Mesenchymal stem cell (in vitro differentiated cells and primary cell): ENCODE data around the gene CLEC3B.
A peak's percentile ranks its signal among the peaks of the same experiment; 100 is the strongest.

Experiments
- DNase-seq: peaks from one replicate; pipeline ENCODE4 v3.0.0-alpha.2; 2013
- H2AFZ ChIP-seq: one replicate; pipeline ENCODE4 v1.6.1; 2013; ENCODE audit warnings: low read depth, mild to moderate bottlenecking, control low read depth, inconsistent platforms, low read length, moderate library complexity
- H2AK5ac ChIP-seq: 2 replicates; pipeline ENCODE4 v1.6.1; 2013; ENCODE audit warnings: low read length, moderate library complexity, mild to moderate bottlenecking, inconsistent platforms; ENCODE audit not compliant: severe bottlenecking
- H2BK120ac ChIP-seq: one replicate; pipeline ENCODE4 v1.6.1; 2013; ENCODE audit warnings: low read depth, mild to moderate bottlenecking, inconsistent platforms, low read length, moderate library complexity
- H2BK12ac ChIP-seq, 2 experiments: one replicate each; pipeline ENCODE4 v1.6.1; 2013; ENCODE audit warnings: inconsistent platforms in 2 of 2, low read length in 2 of 2, mild to moderate bottlenecking in 2 of 2, moderate library complexity in 2 of 2, control low read depth in 1 of 2
- H2BK15ac ChIP-seq: one replicate; pipeline ENCODE4 v1.6.1; 2013; ENCODE audit warnings: mild to moderate bottlenecking, low read depth, inconsistent platforms; ENCODE audit not compliant: poor library complexity, severe bottlenecking
- H2BK5ac ChIP-seq: 2 replicates; pipeline ENCODE4 v1.6.1; 2013; ENCODE audit warnings: low read depth, mild to moderate bottlenecking, low read length, control low read depth, inconsistent platforms; ENCODE audit not compliant: poor library complexity, severe bottlenecking
- H3K14ac ChIP-seq, 2 experiments: one replicate each; pipeline ENCODE4 v1.6.1; 2013; ENCODE audit warnings: inconsistent platforms in 2 of 2, low read length in 2 of 2, control low read depth in 1 of 2, mild to moderate bottlenecking in 1 of 2, moderate library complexity in 1 of 2
- H3K18ac ChIP-seq, 2 experiments: one replicate each; pipeline ENCODE4 v1.6.1; 2013; ENCODE audit warnings: inconsistent platforms in 2 of 2, low read length in 2 of 2, control low read depth in 1 of 2, low read depth in 1 of 2, mild to moderate bottlenecking in 1 of 2
- H3K23ac ChIP-seq, 2 experiments: one replicate each; pipeline ENCODE4 v1.6.1; 2013; ENCODE audit warnings: inconsistent platforms in 2 of 2, low read length in 2 of 2, mild to moderate bottlenecking in 2 of 2, moderate library complexity in 2 of 2, control low read depth in 1 of 2
- H3K27ac ChIP-seq: 2 replicates; pipeline ENCODE4 v1.5.1; 2013; ENCODE audit warnings: mild to moderate bottlenecking, moderate library complexity, low read length, control low read depth, inconsistent platforms; ENCODE audit not compliant: poor library complexity, severe bottlenecking
- H3K27me3 ChIP-seq, 2 experiments: 2 replicates each; pipeline versions ENCODE4 v1.6.1 to v1.7.0; 2013; ENCODE audit warnings: low read length in 2 of 2, mild to moderate bottlenecking in 2 of 2, moderate library complexity in 2 of 2, control low read depth in 1 of 2, inconsistent platforms in 1 of 2; ENCODE audit not compliant: control insufficient read depth in 1 of 2, insufficient read depth in 1 of 2
- H3K36me3 ChIP-seq, 2 experiments: 2 replicates each; pipeline versions ENCODE4 v1.6.1 to v1.7.0; 2013; ENCODE audit warnings: low read length in 2 of 2, control low read depth in 1 of 2, inconsistent platforms in 1 of 2, low read depth in 1 of 2, mild to moderate bottlenecking in 1 of 2; ENCODE audit not compliant: insufficient read depth in 2 of 2, control insufficient read depth in 1 of 2
- H3K4ac ChIP-seq, 2 experiments: one replicate each; pipeline ENCODE4 v1.6.1; 2013; ENCODE audit warnings: inconsistent platforms in 2 of 2, low read length in 2 of 2, mild to moderate bottlenecking in 2 of 2, moderate library complexity in 2 of 2, control low read depth in 1 of 2, low read depth in 1 of 2
- H3K4me1 ChIP-seq: 2 replicates; pipeline ENCODE4 v1.6.1; 2013; ENCODE audit warnings: low read depth, low read length, control low read depth; ENCODE audit not compliant: control insufficient read depth, insufficient read depth
- H3K4me2 ChIP-seq: 2 replicates; pipeline ENCODE4 v1.6.1; 2013; ENCODE audit warnings: low read length, mild to moderate bottlenecking, inconsistent platforms; ENCODE audit not compliant: poor library complexity, severe bottlenecking
- H3K4me3 ChIP-seq, 2 experiments: 2 replicates each; pipeline versions ENCODE4 v1.5.1 to v1.7.0; 2013; ENCODE audit warnings: low read length in 2 of 2, mild to moderate bottlenecking in 2 of 2, control low read depth in 1 of 2, low read depth in 1 of 2; ENCODE audit not compliant: insufficient read depth in 1 of 2
- H3K79me1 ChIP-seq: replicated peaks from 2 replicates; pipeline ENCODE4 v1.6.1; 2013; ENCODE audit warnings: mild to moderate bottlenecking, control low read depth, low read length, inconsistent platforms; ENCODE audit not compliant: poor library complexity, severe bottlenecking
- H3K9ac ChIP-seq: 2 replicates; pipeline ENCODE4 v1.7.0; 2013; ENCODE audit warnings: mild to moderate bottlenecking, low read length, moderate library complexity
- H3K9me3 ChIP-seq: 2 replicates; pipeline ENCODE4 v1.7.0; 2013; ENCODE audit warnings: mild to moderate bottlenecking, low read length; ENCODE audit not compliant: control insufficient read depth
- H4K8ac ChIP-seq: one replicate; pipeline ENCODE4 v1.6.1; 2013; ENCODE audit warnings: inconsistent platforms, mild to moderate bottlenecking, low read length, moderate library complexity
- H4K91ac ChIP-seq: one replicate; pipeline ENCODE4 v1.6.1; 2013; ENCODE audit warnings: mild to moderate bottlenecking, low read length, inconsistent platforms
- WGBS: methylation state at CpG from one replicate; pipeline ENCODE4 v1.1.7; 2013; ENCODE audit warnings: mixed read lengths; 5-methylcytosine and 5-hydroxymethylcytosine counted together

CLEC3B gene

GRCh38 chr3:45067486-45067885, 41.4 kb downstream of the CLEC3B start:
- no peak overlapping the region for H3K4me3 ChIP-seq
- H3K4me1 ChIP-seq = peaks cover 4% of the 10 kb centered on the region
- no peak for DNase-seq
- no peak overlapping the region for H3K23ac ChIP-seq
- H3K9ac ChIP-seq = peak overlapping the region; percentile 32
- 98% methylated on average over 2 of the region's 4 CpGs for WGBS
- peak overlapping the region in 1 of 2 experiments; percentile 51 for H3K4ac ChIP-seq
- H4K8ac ChIP-seq = no peak overlapping the region
- H3K18ac ChIP-seq = no peak overlapping the region
- H2BK15ac ChIP-seq = peak overlapping the region; percentile 76
- no peaks in the 10 kb centered on the region for H3K79me1 ChIP-seq
- no peak overlapping the region for H2AK5ac ChIP-seq
- no peaks in the 10 kb centered on the region for H3K9me3 ChIP-seq
- H2BK5ac ChIP-seq = no peak overlapping the region
- no peak overlapping the region for H3K4me2 ChIP-seq
- no peak overlapping the region for H2BK12ac ChIP-seq
- H3K36me3 ChIP-seq = no peaks in the 10 kb centered on the region
- no peak overlapping the region for H2AFZ ChIP-seq
- H2BK120ac ChIP-seq = no peak overlapping the region
- no peak overlapping the region for H3K27ac ChIP-seq
- no peak overlapping the region for H3K14ac ChIP-seq
- H3K27me3 ChIP-seq = no peaks in the 10 kb centered on the region
- H4K91ac ChIP-seq = no peak overlapping the region

- 90% methylated on average over 3 of the region's 3 CpGs for WGBS
- H2BK120ac ChIP-seq = no peak overlapping the region
- no peak overlapping the region for H3K4me3 ChIP-seq
- H4K91ac ChIP-seq = peak overlapping the region; percentile 80
- H2BK5ac ChIP-seq = no peak overlapping the region
- H3K27me3 ChIP-seq = no peaks in the 10 kb centered on the region
- no peaks in the 10 kb centered on the region for H3K36me3 ChIP-seq
- H2BK15ac ChIP-seq = peak overlapping the region; percentile 76
- H2AK5ac ChIP-seq = no peak overlapping the region
- no peak overlapping the region for H3K14ac ChIP-seq
- no peaks in the 10 kb centered on the region for H3K79me1 ChIP-seq
- H2AFZ ChIP-seq = no peak overlapping the region
- H3K4ac ChIP-seq = peak overlapping the region in 1 of 2 experiments; percentile 51
- peak overlapping the region in 1 of 2 experiments; percentile 80 for H2BK12ac ChIP-seq
- DNase-seq = peak; percentile 44
- no peak overlapping the region for H3K4me2 ChIP-seq
- H3K18ac ChIP-seq = peak overlapping the region in 1 of 2 experiments; percentile 38
- H3K9me3 ChIP-seq = no peaks in the 10 kb centered on the region
- peak overlapping the region; percentile 16 for H4K8ac ChIP-seq
- H3K4me1 ChIP-seq = peaks cover 4% of the 10 kb centered on the region
- no peak overlapping the region for H3K23ac ChIP-seq
- no peak overlapping the region for H3K9ac ChIP-seq
- no peak overlapping the region for H3K27ac ChIP-seq
Measured at GRCh38 chr3:45067941-45068340, 41.8 kb downstream of the CLEC3B start.

DNA sequence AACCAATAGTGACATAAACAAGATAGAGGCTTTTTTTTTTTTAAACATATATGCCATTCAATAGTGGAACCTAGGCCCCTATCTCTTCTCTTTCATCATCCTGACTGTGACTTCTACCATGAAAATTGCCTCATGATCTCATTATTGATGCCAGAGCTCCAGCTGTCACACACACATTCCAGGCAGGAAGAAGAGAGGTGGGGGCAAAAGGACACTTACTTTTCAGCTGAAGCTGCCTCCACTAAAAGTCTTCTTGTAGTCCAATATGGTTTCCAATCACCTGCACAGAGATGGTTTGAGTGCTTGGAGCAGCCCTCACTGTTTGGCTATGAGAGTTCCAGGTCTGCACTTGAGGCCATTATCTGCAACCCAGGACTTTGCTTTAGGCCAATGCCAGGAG, 45.0 kb downstream of the CLEC3B start:
- Histone ChIP-seq H2AK5ac (no peak overlapping the region), H3K4ac (no peak overlapping the region), H3K27me3 (no peaks in the 10 kb centered on the region), H3K4me3 (no peak overlapping the region), H3K27ac (no peak overlapping the region), H4K8ac (no peak overlapping the region), H3K9ac (no peak overlapping the region), H3K79me1 (no peaks in the 10 kb centered on the region), H3K4me1 (peaks cover 2% of the 10 kb centered on the region), H3K9me3 (peaks cover 3% of the 10 kb centered on the region), H3K4me2 (no peak overlapping the region), H2BK5ac (no peak overlapping the region), H2BK15ac (no peak overlapping the region), H3K23ac (no peak overlapping the region), H3K18ac (no peak overlapping the region), H3K14ac (no peak overlapping the region), H4K91ac (no peak overlapping the region), H2BK12ac (no peak overlapping the region), H2BK120ac (no peak overlapping the region), H3K36me3 (no peaks in the 10 kb centered on the region), H2AFZ (no peak overlapping the region)
- no peak for DNase-seq

DNA sequence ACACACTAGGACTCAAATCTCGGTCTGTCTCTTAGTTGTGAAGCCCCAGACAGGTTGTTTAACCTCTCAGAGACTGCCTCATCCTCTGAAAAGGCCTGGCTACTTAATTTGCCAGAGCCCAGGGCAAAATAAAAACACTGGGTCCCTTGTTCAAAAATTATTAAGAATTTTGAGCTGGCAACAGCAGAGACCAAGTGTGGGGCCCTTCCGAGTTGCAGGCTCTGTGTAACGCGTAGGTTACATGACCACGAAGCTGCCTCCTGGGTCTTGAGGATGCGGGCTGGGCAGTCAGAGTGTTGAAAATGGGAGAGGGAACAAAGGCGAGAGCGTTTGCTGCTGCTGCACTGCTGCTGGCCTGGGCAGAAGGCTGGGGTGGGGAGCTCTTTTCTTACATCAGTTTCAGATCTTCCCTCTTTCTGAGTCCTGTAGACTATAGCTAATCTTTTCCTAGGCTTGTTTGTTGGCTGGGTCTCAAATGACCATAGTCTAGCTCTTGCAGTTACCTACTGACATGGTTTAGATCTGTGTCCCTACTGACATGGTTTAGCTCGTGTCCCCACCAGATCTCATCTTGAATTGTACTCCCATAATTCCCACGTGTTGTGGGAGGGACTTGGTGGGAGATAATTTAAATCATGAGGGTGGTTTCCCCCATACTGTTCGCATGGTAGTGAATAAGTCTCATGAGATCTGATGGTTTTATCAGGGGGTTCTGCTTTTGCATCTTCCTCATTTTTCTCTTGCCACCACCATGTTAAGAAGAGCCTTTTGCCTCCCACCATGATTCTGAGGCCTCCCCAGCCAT, 49.9 kb downstream of the CLEC3B start:
- H3K4me2 ChIP-seq = no peak overlapping the region
- H2BK120ac ChIP-seq = no peak overlapping the region
- WGBS = 84% methylated on average over 11 of the region's 11 CpGs
- no peak overlapping the region for H3K14ac ChIP-seq
- peak overlapping the region; percentile 1 for H2BK15ac ChIP-seq
- no peak for DNase-seq
- no peak overlapping the region for H3K9ac ChIP-seq
- H4K8ac ChIP-seq = no peak overlapping the region
- no peak overlapping the region for H2BK5ac ChIP-seq
- no peaks in the 10 kb centered on the region for H3K27me3 ChIP-seq
- no peak overlapping the region for H3K23ac ChIP-seq
- no peak overlapping the region for H3K18ac ChIP-seq
- H3K27ac ChIP-seq = no peak overlapping the region
- peaks cover 2 to 5% of the 10 kb centered on the region in 2 experiments for H3K36me3 ChIP-seq
- H3K79me1 ChIP-seq = peaks cover 5% of the 10 kb centered on the region
- no peak overlapping the region for H2AK5ac ChIP-seq
- peaks cover 4% of the 10 kb centered on the region for H3K4me1 ChIP-seq
- H3K4ac ChIP-seq = no peak overlapping the region
- H2AFZ ChIP-seq = no peak overlapping the region
- peaks cover 3% of the 10 kb centered on the region for H3K9me3 ChIP-seq
- peak overlapping the region in 1 of 2 experiments; percentile 35 for H2BK12ac ChIP-seq
- no peak overlapping the region for H3K4me3 ChIP-seq
- H4K91ac ChIP-seq = no peak overlapping the region
